Activated naive CD8-positive, alpha-beta T cell treated with anti-CD3 and anti-CD28 coated beads for 36 hours (primary cell): ENCODE data around the gene CFL2. TPM values are rescaled to one million over a fixed set of nuclear protein-coding genes. Genes with fewer than 3 reads are reported as not detected.

Source experiments
- DNase-seq: peaks from one replicate; pipeline ENCODE4 v3.0.0; 2021
- H3K27ac Mint-ChIP-seq: one replicate; pipeline ENCODE4 v1.8.0; 2022; ENCODE audit warnings: mild to moderate bottlenecking, moderate library complexity, mixed read lengths
- H3K27me3 Mint-ChIP-seq: one replicate; pipeline ENCODE4 v1.8.0; 2022; ENCODE audit warnings: mild to moderate bottlenecking, mixed read lengths
- H3K36me3 Mint-ChIP-seq: one replicate; pipeline ENCODE4 v1.8.0; 2021; ENCODE audit warnings: mild to moderate bottlenecking, mixed read lengths
- H3K4me1 Mint-ChIP-seq: one replicate; pipeline ENCODE4 v1.8.0; 2021; ENCODE audit warnings: mixed read lengths
- H3K4me3 Mint-ChIP-seq: one replicate; pipeline ENCODE4 v1.8.0; 2022; ENCODE audit warnings: mild to moderate bottlenecking, moderate library complexity, mixed read lengths
- H3K9me3 Mint-ChIP-seq: one replicate; pipeline ENCODE4 v1.8.0; 2022; ENCODE audit warnings: mixed read lengths
- total RNA-seq, 2 experiments: library from RNA; stranded (reverse); gene quantifications; one replicate each; pipeline ENCODE4 v1.2.3, GENCODE V29; 2021

CFL2 gene
- total RNA-seq, 2 experiments from 2014 or later, result 7.8 to 9.9 TPM

GRCh38 chr14:34693228-34693939 is 21.0 kb downstream of the CFL2 start:
- Mint-ChIP-seq H3K4me3 (no peak overlapping the region), H3K9me3 (no peaks in the 10 kb centered on the region), H3K27me3 (no peaks in the 10 kb centered on the region), H3K36me3 (no peaks in the 10 kb centered on the region), H3K4me1 (peaks cover 10% of the 10 kb centered on the region), H3K27ac (no peak overlapping the region)
- DNase-seq, result peak; percentile 10

- no peak for DNase-seq
- Mint-ChIP-seq H3K9me3 (no peaks in the 10 kb centered on the region), H3K4me1 (peaks cover 10% of the 10 kb centered on the region), H3K27me3 (no peaks in the 10 kb centered on the region), H3K27ac (no peak overlapping the region), H3K36me3 (no peaks in the 10 kb centered on the region), H3K4me3 (no peak overlapping the region)
Observed at GRCh38 chr14:34692898-34693227, 21.5 kb downstream of the CFL2 start.

GRCh38 chr14:34692348-34692747 is 22.0 kb downstream of the CFL2 start:
- H3K27ac Mint-ChIP-seq, result no peak overlapping the region
- no peak overlapping the region for H3K4me3 Mint-ChIP-seq
- no peaks in the 10 kb centered on the region for H3K27me3 Mint-ChIP-seq
- H3K36me3 Mint-ChIP-seq, result no peaks in the 10 kb centered on the region
- peaks cover 10% of the 10 kb centered on the region for H3K4me1 Mint-ChIP-seq
- no peaks in the 10 kb centered on the region for H3K9me3 Mint-ChIP-seq
- no peak for DNase-seq

- H3K4me3 Mint-ChIP-seq, result no peak overlapping the region
- H3K4me1 Mint-ChIP-seq, result peaks cover 10% of the 10 kb centered on the region
- H3K36me3 Mint-ChIP-seq, result no peaks in the 10 kb centered on the region
- H3K9me3 Mint-ChIP-seq, result no peaks in the 10 kb centered on the region
- H3K27me3 Mint-ChIP-seq, result no peaks in the 10 kb centered on the region
- DNase-seq, result no peak
- no peak overlapping the region for H3K27ac Mint-ChIP-seq
Observed at GRCh38 chr14:34691206-34691605, 23.2 kb downstream of the CFL2 start.

GRCh38 chr14:34688470-34689206 is 25.8 kb downstream of the CFL2 start:
- Mint-ChIP-seq H3K9me3 (no peaks in the 10 kb centered on the region), H3K27me3 (no peaks in the 10 kb centered on the region), H3K36me3 (no peaks in the 10 kb centered on the region), H3K4me3 (no peak overlapping the region), H3K27ac (no peak overlapping the region), H3K4me1 (peaks cover 10% of the 10 kb centered on the region)
- no peak for DNase-seq

GRCh38 chr14:34685819-34686428 is 28.5 kb downstream of the CFL2 start:
- H3K4me3 Mint-ChIP-seq, result no peak overlapping the region
- peaks cover 3% of the 10 kb centered on the region for H3K4me1 Mint-ChIP-seq
- H3K9me3 Mint-ChIP-seq, result no peaks in the 10 kb centered on the region
- no peak overlapping the region for H3K27ac Mint-ChIP-seq
- DNase-seq, result no peak
- H3K36me3 Mint-ChIP-seq, result no peaks in the 10 kb centered on the region
- no peaks in the 10 kb centered on the region for H3K27me3 Mint-ChIP-seq

- H3K4me3 Mint-ChIP-seq, result no peak overlapping the region
- no peak for DNase-seq
Observed at GRCh38 chr14:34684578-34684977, 29.8 kb downstream of the CFL2 start.

GRCh38 chr14:34682787-34683321 is 31.5 kb downstream of the CFL2 start:
- Mint-ChIP-seq H3K4me1 (peaks cover 3% of the 10 kb centered on the region), H3K36me3 (no peaks in the 10 kb centered on the region), H3K9me3 (no peaks in the 10 kb centered on the region), H3K27ac (no peak overlapping the region), H3K27me3 (no peaks in the 10 kb centered on the region), H3K4me3 (no peak overlapping the region)
- DNase-seq, result no peak

More at GRCh38 chr14:34684578-34684977, 29.8 kb downstream of the CFL2 start:
- Mint-ChIP-seq H3K36me3 (no peaks in the 10 kb centered on the region), H3K9me3 (no peaks in the 10 kb centered on the region), H3K27ac (no peak overlapping the region), H3K27me3 (no peaks in the 10 kb centered on the region), H3K4me1 (peaks cover 3% of the 10 kb centered on the region)

GRCh38 chr14:34680806-34681479 is 33.5 kb downstream of the CFL2 start:
- no peak overlapping the region for H3K4me3 Mint-ChIP-seq
- DNase-seq, result no peak
- no peak overlapping the region for H3K27ac Mint-ChIP-seq
- H3K4me1 Mint-ChIP-seq, result peaks cover 3% of the 10 kb centered on the region
- no peaks in the 10 kb centered on the region for H3K9me3 Mint-ChIP-seq
- no peaks in the 10 kb centered on the region for H3K36me3 Mint-ChIP-seq
- no peaks in the 10 kb centered on the region for H3K27me3 Mint-ChIP-seq

GRCh38 chr14:34678735-34679134 is 35.7 kb downstream of the CFL2 start:
- no peak for DNase-seq
- Mint-ChIP-seq H3K27me3 (no peaks in the 10 kb centered on the region), H3K4me3 (no peak overlapping the region), H3K36me3 (no peaks in the 10 kb centered on the region), H3K9me3 (no peaks in the 10 kb centered on the region), H3K27ac (no peak overlapping the region), H3K4me1 (peaks cover 3% of the 10 kb centered on the region)

- Mint-ChIP-seq H3K9me3 (no peaks in the 10 kb centered on the region), H3K4me1 (peaks cover 3% of the 10 kb centered on the region), H3K36me3 (no peaks in the 10 kb centered on the region), H3K27me3 (no peaks in the 10 kb centered on the region), H3K27ac (no peak overlapping the region), H3K4me3 (no peak overlapping the region)
- no peak for DNase-seq
Observed at GRCh38 chr14:34678306-34678705, 36.1 kb downstream of the CFL2 start.

GRCh38 chr14:34676516-34677211 is 37.7 kb downstream of the CFL2 start:
- H3K4me1 Mint-ChIP-seq, result no peaks in the 10 kb centered on the region
- DNase-seq, result no peak
- H3K4me3 Mint-ChIP-seq, result no peak overlapping the region
- no peaks in the 10 kb centered on the region for H3K9me3 Mint-ChIP-seq
- H3K27ac Mint-ChIP-seq, result no peak overlapping the region
- no peaks in the 10 kb centered on the region for H3K36me3 Mint-ChIP-seq
- no peaks in the 10 kb centered on the region for H3K27me3 Mint-ChIP-seq

- Mint-ChIP-seq H3K36me3 (no peaks in the 10 kb centered on the region), H3K9me3 (no peaks in the 10 kb centered on the region), H3K27ac (no peak overlapping the region), H3K4me3 (no peak overlapping the region), H3K4me1 (no peaks in the 10 kb centered on the region), H3K27me3 (no peaks in the 10 kb centered on the region)
- DNase-seq, result no peak
Observed at GRCh38 chr14:34673702-34674101, 40.7 kb downstream of the CFL2 start.

GRCh38 chr14:34671716-34672115 is 42.7 kb downstream of the CFL2 start:
- no peak overlapping the region for H3K27ac Mint-ChIP-seq
- no peaks in the 10 kb centered on the region for H3K9me3 Mint-ChIP-seq
- no peak overlapping the region for H3K4me3 Mint-ChIP-seq
- no peak for DNase-seq
- H3K36me3 Mint-ChIP-seq, result no peaks in the 10 kb centered on the region
- no peaks in the 10 kb centered on the region for H3K27me3 Mint-ChIP-seq
- no peaks in the 10 kb centered on the region for H3K4me1 Mint-ChIP-seq
